Measurements from ENCODE around the gene CTR9. TPM values are rescaled to one million over a fixed set of nuclear protein-coding genes. Genes with fewer than 3 reads are reported as not detected.

Gene CTR9
- total and polyA plus RNA-seq, 9 of the 15 experiments (the other 6 are each of a cell fraction or from before 2014, with no cell fraction given) = 25.4 to 79.3 (median 47.3) TPM

DNA sequence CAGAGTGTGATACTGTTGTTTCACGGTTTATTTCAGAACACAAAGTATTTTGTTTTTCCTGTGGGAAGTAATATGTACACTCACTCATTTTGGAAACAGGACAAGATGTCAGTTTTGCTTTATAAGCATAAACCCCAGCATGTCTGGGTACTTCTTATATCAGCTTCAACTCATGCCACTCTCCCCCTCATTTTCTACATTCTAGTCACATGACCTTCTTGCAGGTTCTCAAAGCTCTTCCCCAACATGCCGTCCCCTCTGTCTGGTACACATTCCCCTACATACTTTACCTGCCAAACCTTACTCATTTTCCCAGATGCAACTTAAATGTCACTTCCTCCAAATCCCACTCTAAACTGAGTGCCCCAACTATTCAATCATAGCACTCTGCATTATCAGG lies 1.6 kb upstream of the CTR9 start (continued):
- TF ChIP-seq, protein P1, sequence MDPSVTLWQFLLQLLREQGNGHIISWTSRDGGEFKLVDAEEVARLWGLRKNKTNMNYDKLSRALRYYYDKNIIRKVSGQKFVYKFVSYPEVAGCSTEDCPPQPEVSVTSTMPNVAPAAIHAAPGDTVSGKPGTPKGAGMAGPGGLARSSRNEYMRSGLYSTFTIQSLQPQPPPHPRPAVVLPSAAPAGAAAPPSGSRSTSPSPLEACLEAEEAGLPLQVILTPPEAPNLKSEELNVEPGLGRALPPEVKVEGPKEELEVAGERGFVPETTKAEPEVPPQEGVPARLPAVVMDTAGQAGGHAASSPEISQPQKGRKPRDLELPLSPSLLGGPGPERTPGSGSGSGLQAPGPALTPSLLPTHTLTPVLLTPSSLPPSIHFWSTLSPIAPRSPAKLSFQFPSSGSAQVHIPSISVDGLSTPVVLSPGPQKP (CRISPR knock-in tag; IDR thresholded peaks at IDR 0.05) = no peak
- TF ChIP-seq DPF2 (IDR thresholded peaks at IDR 0.05) = peak; percentile 26; the same call in 1 of the 2 replicates
- no peak for TF ChIP-seq ETV5 (CRISPR knock-in tag; IDR thresholded peaks at IDR 0.05; ENCODE audit: low read depth)
- no peak for TF ChIP-seq RCOR1 (IDR thresholded peaks at IDR 0.05; ENCODE audit: borderline replicate concordance in 1 of 2, low read depth in 2 of 2, low read length in 2 of 2)
- TF ChIP-seq, protein P2, sequence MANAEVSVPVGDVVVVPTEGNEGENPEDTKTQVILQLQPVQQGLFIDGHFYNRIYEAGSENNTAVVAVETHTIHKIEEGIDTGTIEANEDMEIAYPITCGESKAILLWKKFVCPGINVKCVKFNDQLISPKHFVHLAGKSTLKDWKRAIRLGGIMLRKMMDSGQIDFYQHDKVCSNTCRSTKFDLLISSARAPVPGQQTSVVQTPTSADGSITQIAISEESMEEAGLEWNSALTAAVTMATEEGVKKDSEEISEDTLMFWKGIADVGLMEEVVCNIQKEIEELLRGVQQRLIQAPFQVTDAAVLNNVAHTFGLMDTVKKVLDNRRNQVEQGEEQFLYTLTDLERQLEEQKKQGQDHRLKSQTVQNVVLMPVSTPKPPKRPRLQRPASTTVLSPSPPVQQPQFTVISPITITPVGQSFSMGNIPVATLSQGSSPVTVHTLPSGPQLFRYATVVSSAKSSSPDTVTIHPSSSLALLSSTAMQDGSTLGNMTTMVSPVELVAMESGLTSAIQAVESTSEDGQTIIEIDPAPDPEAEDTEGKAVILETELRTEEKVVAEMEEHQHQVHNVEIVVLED (CRISPR knock-in tag; IDR thresholded peaks at IDR 0.05) = no peak
- peak; percentile 89 for TF ChIP-seq ZNF316 (IDR thresholded peaks at IDR 0.05)
- TF ChIP-seq GABPB2 (CRISPR knock-in tag; conservative IDR thresholded peaks at IDR 0.05) = 0 out of 2 replicates have a peak, but pooled peaks have one; percentile 43
- TF ChIP-seq, protein P3, sequence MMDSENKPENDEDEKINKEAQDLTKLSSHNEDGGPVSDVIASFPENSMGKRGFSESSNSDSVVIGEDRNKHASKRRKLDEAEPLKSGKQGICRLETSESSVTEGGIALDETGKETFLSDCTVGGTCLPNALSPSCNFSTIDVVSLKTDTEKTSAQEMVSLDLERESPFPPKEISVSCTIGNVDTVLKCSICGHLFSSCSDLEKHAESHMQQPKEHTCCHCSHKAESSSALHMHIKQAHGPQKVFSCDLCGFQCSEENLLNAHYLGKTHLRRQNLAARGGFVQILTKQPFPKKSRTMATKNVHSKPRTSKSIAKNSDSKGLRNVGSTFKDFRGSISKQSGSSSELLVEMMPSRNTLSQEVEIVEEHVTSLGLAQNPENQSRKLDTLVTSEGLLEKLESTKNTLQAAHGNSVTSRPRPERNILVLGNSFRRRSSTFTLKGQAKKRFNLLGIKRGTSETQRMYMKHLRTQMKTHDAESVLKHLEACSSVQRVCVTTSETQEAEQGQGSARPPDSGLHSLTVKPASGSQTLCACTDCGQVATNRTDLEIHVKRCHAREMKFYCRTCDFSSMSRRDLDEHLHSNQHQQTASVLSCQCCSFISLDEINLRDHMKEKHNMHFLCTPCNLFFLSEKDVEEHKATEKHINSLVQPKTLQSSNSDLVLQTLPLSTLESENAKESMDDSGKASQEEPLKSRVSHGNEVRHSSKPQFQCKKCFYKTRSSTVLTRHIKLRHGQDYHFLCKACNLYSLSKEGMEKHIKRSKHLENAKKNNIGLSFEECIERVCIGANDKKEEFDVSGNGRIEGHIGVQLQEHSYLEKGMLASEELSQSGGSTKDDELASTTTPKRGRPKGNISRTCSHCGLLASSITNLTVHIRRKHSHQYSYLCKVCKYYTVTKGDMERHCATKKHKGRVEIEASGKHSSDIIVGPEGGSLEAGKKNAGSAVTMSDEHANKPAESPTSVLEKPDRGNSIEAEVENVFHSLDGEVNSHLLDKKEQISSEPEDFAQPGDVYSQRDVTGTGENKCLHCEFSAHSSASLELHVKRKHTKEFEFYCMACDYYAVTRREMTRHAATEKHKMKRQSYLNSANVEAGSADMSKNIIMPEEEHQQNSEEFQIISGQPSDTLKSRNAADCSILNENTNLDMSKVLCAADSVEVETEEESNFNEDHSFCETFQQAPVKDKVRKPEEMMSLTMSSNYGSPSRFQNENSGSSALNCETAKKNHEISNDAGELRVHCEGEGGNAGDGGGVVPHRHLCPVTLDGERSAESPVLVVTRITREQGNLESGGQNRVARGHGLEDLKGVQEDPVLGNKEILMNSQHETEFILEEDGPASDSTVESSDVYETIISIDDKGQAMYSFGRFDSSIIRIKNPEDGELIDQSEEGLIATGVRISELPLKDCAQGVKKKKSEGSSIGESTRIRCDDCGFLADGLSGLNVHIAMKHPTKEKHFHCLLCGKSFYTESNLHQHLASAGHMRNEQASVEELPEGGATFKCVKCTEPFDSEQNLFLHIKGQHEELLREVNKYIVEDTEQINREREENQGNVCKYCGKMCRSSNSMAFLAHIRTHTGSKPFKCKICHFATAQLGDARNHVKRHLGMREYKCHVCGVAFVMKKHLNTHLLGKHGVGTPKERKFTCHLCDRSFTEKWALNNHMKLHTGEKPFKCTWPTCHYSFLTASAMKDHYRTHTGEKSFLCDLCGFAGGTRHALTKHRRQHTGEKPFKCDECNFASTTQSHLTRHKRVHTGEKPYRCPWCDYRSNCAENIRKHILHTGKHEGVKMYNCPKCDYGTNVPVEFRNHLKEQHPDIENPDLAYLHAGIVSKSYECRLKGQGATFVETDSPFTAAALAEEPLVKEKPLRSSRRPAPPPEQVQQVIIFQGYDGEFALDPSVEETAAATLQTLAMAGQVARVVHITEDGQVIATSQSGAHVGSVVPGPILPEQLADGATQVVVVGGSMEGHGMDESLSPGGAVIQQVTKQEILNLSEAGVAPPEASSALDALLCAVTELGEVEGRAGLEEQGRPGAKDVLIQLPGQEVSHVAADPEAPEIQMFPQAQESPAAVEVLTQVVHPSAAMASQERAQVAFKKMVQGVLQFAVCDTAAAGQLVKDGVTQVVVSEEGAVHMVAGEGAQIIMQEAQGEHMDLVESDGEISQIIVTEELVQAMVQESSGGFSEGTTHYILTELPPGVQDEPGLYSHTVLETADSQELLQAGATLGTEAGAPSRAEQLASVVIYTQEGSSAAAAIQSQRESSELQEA (IDR thresholded peaks at IDR 0.05; ENCODE audit: low read depth) = no peak
- TF ChIP-seq, protein P4, sequence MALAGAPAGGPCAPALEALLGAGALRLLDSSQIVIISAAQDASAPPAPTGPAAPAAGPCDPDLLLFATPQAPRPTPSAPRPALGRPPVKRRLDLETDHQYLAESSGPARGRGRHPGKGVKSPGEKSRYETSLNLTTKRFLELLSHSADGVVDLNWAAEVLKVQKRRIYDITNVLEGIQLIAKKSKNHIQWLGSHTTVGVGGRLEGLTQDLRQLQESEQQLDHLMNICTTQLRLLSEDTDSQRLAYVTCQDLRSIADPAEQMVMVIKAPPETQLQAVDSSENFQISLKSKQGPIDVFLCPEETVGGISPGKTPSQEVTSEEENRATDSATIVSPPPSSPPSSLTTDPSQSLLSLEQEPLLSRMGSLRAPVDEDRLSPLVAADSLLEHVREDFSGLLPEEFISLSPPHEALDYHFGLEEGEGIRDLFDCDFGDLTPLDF (CRISPR knock-in tag; IDR thresholded peaks at IDR 0.05) = no peak
- TF ChIP-seq PHB (CRISPR knock-in tag; IDR thresholded peaks at IDR 0.05) = no peak
- no peak for TF ChIP-seq ZNF764 (CRISPR knock-in tag; IDR thresholded peaks at IDR 0.05; ENCODE audit: low read depth)
- TF ChIP-seq ZNF830 (CRISPR knock-in tag; IDR thresholded peaks at IDR 0.05) = no peak
- TF ChIP-seq, protein P5, sequence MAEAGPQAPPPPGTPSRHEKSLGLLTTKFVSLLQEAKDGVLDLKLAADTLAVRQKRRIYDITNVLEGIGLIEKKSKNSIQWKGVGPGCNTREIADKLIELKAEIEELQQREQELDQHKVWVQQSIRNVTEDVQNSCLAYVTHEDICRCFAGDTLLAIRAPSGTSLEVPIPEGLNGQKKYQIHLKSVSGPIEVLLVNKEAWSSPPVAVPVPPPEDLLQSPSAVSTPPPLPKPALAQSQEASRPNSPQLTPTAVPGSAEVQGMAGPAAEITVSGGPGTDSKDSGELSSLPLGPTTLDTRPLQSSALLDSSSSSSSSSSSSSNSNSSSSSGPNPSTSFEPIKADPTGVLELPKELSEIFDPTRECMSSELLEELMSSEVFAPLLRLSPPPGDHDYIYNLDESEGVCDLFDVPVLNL (CRISPR knock-in tag; IDR thresholded peaks at IDR 0.05; ENCODE audit: low read depth) = no peak
- TF ChIP-seq, protein P6, sequence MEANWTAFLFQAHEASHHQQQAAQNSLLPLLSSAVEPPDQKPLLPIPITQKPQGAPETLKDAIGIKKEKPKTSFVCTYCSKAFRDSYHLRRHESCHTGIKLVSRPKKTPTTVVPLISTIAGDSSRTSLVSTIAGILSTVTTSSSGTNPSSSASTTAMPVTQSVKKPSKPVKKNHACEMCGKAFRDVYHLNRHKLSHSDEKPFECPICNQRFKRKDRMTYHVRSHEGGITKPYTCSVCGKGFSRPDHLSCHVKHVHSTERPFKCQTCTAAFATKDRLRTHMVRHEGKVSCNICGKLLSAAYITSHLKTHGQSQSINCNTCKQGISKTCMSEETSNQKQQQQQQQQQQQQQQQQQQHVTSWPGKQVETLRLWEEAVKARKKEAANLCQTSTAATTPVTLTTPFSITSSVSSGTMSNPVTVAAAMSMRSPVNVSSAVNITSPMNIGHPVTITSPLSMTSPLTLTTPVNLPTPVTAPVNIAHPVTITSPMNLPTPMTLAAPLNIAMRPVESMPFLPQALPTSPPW (CRISPR knock-in tag; IDR thresholded peaks at IDR 0.05) = no peak
